IPS-NIHi11 (cell line): ENCODE data around the gene AGBL5.
A peak's percentile ranks its signal among the peaks of the same experiment; 100 is the strongest.
"Not testable (repeated sequence)": the region's sequence is repeated elsewhere in the genome, so short reads cannot be mapped to it uniquely, and the experiment has no call there.

Experiments
- DNase-seq: peaks from one replicate; pipeline ENCODE4 v3.0.0; 2012; ENCODE audit warnings: mixed read lengths, low spot score

AGBL5 gene

DNA sequence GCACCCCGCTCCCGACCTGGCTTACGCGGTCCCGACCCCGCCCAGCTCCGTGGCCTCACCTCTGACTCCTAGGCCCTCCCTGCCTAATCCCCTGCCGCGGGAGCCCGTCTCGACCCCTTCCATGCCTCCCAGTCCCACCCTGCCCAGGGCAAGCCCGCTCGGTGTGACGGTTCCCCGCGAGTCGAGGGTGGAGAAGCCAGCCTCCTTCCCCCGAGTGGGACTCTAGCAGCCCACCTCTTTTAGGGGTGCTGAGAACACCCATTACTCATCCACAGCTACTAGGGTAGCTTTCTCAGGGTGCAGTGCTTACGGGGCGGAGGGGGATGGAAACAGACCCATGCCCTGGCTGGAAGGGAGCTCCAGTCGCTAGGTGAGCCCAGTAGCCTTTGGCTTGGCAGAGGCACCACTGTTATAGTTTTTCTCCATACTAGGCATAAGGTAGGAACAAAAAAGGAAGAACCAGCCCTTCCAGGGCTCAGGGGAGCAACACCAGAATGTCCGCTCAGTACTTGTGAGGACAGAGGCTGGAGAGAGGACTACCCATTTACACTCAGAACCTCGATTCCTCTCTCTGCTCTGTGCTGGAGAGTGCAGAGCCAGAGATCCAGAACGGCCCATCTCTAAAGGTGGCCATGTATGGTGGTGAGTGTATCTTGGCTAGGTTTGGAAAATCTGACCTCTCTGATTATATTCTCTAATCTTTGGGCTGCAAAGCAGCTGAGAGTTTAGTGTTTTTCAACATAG is 606 bp downstream of the AGBL5 start:
- DNase-seq = peak; percentile 56

DNA sequence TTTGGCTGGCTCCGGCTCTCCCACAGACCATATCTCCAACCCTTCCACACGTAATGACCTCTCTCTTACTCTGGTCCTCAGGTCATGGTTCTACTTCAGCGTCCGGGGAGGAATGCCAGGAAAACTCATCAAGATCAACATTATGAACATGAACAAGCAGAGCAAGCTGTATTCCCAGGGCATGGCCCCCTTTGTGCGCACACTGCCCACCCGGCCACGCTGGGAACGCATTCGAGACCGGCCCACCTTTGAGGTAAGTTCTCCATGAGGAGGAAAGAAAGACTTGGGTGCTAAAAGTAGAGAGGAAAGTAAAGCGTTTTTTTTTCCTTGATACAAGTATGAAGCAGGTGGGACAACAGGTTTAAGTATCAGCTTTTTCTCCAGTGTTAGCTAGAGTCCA is 1.9 kb downstream of the AGBL5 start:
- DNase-seq = no peak

DNA sequence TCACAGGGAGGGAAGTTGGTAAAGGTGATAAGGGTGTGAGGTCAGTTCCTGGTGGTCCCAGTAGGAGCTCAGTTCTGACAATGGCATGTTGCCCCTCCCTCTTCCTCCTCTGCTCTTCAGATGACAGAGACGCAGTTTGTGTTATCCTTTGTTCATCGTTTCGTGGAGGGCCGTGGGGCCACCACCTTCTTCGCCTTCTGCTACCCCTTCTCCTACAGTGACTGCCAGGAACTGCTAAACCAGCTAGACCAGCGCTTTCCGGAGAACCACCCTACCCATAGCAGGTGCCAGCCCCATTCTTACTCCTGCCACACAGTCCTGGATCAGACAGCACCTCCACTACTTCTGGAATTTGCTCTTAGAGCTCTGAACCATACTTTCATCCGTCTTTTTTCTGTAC is 2.3 kb downstream of the AGBL5 start:
- DNase-seq = no peak

DNA sequence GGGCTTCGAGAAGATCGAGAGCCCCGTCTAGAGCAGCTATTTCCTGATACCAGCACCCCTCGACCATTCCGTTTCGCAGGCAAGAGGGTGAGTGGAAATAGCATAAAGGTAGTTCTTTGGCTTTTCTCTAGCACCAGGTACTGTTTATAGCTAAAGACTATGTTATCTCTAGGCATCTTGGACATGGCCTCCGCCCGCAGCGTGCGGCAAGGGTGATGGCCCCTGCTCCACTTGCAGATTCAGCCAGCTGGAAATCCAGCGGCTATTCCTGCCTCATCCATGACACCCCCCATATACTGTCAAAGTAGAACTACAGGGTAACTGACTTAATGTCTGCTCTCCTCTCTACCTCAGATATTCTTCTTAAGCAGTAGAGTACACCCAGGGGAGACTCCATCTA is 3.3 kb downstream of the AGBL5 start:
- no peak for DNase-seq

DNA sequence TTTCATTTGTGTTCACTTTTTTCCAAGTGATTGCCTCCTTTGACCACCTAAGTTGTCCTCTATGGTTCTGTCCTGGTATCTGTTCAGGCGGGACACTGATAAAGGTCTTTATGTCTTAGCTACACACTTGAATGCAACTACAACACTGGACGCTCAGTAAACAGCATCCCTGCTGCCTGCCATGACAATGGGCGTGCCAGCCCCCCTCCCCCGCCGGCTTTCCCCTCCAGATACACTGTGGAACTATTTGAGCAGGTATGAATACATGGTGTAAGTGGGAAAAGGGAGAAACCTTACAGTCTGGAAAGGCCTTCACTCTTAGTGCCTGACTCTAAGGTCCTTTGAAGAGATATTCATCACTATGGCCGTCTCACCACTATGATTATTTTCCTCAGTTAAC is 5.7 kb downstream of the AGBL5 start:
- DNase-seq = no peak

DNA sequence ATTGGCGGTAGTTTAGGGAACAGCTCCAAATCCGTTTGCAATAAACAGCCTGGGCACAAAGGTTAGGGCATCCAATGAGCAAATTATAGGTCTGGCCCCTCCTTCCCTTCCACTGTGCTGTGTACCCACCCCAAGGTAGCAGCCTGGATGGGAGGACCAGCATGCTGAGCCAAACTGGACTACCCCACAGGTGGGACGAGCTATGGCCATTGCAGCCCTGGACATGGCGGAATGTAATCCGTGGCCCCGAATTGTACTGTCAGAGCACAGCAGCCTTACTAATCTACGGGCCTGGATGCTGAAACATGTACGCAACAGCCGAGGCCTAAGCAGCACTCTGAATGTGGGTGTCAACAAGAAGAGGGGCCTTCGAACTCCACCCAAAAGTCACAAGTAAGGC is 6.7 kb downstream of the AGBL5 start:
- no peak for DNase-seq

DNA sequence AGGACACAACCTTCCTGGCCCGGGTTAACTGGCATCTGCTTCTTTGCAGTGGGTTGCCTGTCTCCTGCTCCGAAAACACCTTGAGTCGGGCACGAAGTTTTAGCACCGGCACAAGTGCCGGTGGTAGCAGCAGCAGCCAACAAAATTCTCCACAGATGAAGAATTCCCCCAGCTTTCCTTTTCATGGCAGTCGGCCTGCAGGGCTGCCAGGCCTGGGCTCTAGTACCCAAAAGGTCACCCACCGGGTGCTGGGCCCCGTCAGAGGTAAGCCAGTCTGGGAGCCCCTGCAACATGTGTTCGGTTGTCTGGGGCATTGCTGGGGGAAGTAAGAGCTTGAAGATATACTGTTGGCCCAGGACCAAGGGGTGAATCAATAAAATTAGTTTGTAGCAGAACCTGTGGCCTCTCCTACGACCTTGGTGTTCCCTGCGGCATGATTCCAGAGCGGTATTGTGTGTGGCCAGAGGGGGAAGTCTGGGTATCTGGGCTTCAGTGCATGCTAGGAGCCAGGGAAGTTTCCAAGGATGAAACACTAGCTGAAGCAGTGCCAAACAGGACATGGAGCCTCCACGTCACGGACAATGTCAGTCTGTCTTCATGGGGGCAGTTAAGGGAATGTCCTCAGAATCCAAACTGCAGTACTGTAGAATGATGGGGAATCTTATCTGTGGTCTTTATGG is 7.8 kb downstream of the AGBL5 start:
- DNase-seq = no peak

DNA sequence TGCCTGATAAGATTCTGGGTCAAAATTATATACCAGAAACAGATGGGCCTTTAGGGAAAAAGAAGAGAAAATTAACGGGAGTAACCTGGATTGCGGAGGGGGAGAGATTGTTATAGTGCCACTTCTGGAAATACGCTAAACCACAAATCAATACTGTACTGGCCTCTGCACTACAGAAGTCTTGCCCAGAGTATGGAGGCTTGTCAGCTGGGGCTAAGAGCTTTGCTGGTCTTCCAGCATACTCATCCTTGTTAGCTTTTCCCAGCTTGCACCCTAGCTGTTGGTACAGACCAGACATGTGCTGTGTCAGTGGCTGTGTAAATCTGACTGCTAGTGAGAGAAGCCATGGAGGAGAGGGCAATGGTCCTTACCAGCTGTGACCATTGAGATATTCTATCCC is 8.9 kb downstream of the AGBL5 start:
- DNase-seq = no peak

DNA sequence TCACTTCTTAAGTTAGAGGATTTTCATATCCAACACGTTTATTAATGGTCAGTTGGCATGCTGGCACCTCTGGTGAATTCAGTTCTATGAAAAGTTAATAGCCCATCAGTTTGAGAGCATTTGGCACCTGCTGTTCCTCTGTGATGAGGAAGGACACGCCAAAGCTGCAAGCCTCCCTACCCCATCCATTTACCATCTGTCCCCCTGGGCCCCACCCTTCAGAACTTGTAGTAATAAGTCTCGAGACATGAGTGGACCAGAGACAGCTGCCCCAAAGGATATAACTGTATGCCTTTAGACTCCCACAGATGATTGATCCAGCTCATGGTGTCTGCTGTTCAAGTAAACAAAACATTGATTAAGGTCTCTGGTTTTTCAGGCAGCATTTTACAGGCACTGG is 13.7 kb downstream of the AGBL5 start:
- no peak for DNase-seq

DNA sequence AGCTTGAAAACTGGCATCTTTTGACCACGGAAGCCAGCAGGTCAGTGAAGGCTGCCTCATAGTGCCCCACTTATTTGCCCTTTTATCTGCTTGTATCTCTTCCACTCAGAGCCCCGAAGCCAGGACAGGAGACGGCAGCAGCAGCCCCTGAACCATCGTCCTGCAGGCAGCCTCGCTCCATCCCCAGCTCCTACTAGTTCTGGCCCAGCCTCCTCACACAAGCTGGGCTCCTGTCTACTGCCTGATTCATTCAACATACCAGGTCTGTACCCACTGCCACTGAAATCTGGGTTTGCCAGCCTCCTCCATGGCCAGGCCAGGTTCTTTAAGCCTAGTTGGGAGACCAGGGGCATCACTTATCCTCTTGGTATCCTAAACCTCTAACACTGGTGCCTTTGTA is 15.9 kb downstream of the AGBL5 start:
- no peak for DNase-seq

DNA sequence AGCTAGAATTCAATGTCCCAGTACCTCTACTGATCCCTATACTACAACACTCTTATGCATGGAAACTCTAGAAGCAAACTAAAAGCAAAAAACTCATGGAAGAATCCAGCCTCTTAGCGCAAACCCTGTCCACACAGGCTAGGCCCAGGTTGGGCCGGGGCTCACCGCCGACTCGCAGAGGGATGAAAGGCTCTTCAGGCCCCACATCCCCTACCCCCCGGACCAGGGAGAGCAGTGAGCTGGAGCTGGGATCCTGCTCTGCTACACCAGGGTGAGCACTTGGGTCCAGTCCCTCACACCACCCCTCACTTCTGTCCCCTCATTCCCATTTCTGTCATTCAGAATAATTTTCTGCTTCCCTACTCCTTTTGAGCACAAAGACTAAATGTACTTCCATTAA is 18.0 kb downstream of the AGBL5 start:
- DNase-seq = no peak

DNA sequence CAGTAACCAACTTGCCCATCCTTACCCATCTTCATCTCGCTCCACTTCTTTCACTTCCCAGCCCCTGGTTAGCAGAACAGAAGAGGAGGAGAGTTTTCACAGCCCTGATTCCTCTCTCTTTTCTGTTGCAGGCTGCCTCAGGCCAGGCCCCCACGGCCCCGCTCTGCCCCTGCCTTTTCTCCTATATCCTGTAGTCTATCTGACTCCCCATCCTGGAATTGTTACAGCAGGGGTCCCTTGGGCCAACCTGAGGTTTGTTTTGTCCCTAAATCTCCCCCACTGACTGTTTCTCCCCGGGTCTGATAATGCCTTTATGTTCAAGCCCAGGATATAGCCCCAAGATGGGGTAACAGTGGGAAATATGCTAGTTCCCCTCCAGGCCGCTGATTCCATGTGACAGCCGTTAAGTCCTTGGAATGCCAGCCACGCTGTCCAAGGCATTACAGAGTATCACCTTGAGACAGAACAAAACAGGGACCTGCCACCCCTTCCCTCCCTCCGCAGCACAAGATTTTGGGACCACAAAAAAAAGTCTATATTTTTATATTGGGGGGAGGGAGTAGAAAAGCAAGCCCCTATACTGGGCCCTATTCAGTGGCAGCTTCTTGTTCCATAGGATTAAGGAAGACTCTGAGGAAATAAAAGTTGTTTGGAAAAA is 18.6 kb downstream of the AGBL5 start:
- DNase-seq = no peak

DNA sequence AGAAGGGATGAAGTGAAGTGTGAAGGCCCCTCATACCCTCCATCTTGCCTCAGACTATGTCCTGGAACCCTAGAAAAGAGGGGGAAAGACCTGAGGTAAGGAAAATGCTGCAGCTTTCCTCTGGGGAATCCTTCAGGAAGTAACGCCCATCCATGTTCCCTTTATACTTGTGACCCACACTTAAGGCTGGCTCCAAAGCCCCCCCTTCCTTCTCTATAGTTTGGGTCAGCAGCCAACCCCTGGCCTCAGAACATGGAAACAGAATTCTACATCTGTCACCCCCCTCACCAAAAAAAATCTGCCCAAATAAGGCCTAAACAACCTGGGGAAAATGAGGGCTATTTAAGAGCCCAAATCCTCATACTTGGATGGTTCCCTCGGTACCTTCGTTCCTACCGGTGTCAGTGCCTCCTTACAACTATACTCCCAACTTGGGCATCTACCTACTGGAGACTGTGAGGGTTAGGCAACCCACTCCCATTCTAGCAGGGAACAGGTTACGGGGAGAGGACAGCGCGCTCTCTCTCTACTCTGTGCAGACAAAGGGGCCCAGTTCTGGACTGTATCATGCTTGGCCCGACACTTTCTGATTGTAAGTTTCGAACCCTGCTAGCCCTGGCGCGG is 19.3 kb downstream of the AGBL5 start:
- no peak for DNase-seq

DNA sequence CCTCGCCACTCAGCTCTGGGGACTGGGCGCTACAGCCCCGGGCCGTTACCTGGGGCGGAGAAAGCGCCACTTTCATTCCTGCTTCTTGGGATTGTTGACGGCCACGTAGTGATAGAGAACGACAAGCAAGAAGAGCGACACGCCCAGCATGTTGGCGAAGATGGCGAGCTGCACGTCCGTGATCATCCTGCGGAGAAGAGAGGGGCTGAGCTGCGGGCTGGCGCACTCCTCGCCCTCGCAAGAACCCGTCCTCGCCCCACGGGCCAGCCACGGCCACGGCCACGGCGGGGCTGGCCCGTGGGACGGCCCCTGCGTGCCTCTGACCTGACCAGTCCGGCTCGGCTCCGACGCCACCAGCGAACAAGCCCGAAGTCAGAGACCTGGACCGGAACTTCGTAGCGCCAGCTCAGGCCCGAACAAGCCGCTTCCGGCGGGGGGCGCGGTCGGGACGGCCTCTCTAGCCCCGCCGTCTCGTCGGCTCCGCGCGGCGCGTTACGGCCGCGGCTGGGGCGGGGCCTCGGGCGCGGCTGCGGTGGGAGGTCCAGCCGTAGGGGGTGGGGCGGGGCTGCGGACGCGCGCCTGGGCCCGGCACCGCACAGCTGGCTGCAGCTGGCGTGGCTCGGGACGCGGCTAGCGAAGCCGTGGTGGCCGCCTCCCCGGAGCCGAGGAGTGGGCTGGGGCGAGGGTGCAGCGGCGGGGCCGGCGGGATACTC is 20.0 kb downstream of the AGBL5 start, which contains the start of gene OST4:
Gene OST4, minus strand, starts transcription at position 378 of the 713 bp plus-strand sequence.
- DNase-seq = peak; percentile 99

DNA sequence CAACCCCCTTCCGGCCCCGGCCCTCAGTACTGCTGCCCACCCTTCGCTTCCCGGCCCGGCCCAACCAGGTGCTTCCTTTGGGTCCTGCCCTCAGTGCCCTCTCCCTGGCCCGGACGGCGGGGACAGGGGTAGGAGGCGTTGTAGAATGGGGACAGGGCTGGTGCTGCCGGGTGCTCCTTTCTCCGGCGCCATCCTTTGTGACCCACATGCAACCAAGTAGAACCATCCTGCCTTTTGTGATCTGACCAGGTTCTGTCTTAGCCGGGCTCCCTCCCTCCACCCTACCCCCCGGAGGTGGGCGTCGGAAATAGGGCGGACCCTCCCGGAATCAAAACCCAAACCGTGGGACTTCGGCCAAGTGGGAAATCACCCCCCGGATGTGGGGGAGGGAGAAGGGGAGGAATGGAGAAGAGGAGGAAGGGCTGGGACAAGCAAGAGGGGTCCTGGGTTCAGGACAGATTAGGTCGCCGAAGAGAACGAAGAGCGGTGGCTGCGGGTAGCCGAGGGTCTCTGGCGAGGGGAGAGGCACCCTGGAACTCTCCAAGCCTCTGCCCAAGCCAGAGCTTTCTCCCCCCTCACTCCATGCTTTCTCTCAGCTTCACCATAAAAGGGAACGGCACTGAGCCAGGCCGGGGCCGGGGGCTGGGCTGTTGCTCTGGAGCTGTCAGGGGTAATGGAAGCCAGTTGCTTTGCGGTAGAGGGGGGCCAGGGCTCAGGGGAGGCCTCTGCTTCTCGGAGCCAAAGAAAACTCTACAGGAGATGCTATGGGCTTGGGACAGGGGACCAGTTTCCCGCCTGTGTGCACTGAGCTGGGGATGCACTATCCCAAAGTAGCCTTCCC is 20.7 kb downstream of the AGBL5 start:
- DNase-seq = peak; percentile 74

DNA sequence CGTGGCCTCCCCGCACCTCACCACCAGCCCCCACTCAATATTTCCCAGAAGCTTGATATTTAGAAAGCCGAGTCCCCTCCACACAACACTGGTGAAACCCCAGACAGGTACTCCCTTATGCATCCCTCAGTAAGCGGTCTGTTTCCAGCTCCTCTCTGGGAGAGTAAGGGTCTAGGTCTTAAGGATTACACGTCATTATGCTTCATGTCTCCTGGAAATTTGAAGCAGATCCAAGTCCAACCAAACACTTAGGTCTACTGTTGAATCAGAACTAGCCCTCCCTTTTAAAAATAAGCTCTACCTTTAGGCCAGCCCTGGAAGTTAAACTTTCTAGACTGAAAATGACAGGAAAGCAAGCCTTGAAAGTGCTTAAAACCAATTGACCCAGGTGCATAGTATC is 21.5 kb downstream of the AGBL5 start:
- no peak for DNase-seq

DNA sequence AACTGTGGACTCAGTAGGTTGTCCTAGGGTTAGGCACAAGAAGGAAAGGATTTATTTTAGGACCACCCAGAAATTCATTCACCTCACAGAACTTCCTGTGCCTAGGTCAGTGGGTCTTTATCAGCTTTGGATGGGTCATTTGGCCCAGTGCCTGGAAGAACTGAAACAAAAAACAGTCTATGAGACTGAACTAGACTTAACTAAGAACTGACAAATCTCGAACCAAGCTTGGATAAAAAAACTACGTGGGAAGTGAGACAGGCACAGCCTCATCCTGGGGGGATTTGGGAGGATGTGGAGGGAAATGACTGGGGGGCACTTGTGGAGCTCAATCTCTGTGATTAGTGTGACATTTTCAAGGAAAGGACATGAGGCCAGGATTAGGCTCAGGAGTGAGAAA is 22.3 kb downstream of the AGBL5 start:
- no peak for DNase-seq

DNA sequence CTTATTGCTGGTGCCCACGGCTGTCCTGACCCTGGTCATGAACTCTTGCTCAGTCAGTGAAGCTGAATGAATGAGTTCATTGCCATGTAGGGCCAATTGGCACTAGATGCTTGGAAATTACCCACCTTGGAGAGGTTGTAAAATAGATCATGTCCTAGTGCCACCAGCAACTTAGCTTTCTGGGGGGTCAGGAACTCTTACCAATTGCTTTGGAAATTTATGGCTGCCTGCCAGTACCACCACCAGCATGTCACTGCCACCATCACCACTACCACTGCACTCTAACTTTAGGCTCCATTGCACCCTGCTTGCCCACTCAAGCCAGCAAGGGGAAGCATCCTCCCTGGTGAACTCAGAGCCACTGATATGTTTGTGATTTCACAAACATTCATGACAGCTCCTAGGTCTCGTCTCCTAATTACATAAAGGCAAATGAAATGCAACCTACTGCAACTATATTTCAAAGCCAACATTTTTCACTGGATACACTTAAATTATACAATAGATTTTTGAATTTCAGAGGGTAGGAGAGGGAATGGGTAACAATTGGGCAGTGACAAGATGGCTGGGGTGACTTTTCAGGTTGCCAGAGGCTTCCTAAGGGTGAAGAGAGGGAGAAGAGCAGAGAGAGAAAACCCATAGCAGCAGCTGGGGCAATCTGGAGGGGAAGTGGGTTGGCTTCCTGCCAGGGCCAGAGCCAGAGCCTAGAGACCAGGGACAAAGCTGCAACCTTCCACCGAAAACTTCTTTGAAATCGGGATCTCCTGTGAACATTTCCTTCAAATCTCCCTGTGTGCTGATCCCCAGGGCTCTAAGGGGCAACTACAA is 23.5 kb downstream of the AGBL5 start:
- no peak for DNase-seq

DNA sequence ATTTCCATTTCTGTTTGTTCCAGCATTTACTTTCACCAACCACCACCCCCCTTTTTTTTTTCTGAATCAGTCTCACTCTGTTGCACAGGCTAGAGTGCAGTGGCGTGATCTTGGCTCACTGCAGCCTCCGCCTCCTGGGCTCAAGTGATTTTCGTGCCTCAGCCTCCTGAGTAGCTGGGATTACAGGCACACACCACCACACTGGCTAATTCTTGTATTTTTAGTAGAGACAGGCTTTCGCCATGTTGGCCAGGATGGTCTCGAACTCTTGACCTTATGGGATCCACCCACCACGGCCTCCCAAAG is 24.1 kb downstream of the AGBL5 start:
- not testable (repeated sequence) for DNase-seq

DNA sequence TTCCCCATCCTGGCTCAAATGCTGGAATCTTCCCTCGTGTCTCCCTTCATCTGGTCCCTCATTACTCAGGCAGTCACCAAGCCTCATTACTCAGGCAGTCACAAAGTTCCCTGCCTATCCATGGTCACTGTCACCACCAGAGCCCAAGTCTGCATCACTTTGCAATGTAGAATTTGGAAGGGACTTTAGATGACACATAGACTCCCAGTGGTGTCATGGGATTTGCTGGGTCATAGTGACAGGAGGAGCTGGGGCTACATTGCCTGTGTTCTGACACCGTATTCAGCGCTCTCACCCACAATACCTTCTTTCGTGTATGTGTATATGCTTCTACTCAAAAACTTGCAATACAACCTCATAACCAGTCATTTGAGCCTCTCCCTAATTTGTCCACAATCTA is 24.9 kb downstream of the AGBL5 start:
- no peak for DNase-seq

DNA sequence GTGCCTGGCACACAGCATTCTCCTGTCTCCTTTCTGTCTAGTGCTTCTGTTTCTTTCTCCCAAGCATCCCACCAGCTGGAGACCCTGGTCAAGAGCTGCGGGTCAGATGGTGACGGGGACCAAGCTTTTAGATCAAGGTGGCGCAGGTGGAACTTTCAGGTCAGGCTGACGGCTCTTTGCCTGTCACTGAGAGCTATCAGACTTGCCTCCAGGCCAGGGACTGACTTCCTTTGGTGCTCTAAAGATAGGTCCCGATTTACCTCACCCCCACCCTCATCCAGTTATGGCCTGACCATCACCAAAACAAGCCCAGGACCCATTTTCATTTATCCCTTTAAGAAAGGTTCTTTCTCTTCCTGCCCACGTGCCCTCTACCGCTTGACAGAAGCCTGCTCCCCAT is 25.8 kb downstream of the AGBL5 start:
- no peak for DNase-seq
